Duodenal mucosa (tissue), 2 donors: ENCODE data around the gene MYBPH.

Source experiments
- H3K27ac ChIP-seq: one replicate; pipeline ENCODE4 v1.7.0; 2013; ENCODE audit warnings: low read depth, low read length
- H3K27me3 ChIP-seq, 2 donors: one replicate each; pipeline ENCODE4 v1.7.0; 2013; ENCODE audit warnings: low read length in 2 of 2, control low read depth in 1 of 2; ENCODE audit not compliant: insufficient read depth in 2 of 2, control insufficient read depth in 1 of 2
- H3K36me3 ChIP-seq, 2 donors: one replicate each; pipeline ENCODE4 v1.7.0; 2013; ENCODE audit warnings: low read length in 2 of 2, control low read depth in 1 of 2; ENCODE audit not compliant: insufficient read depth in 2 of 2, control insufficient read depth in 1 of 2
- H3K4me1 ChIP-seq, 2 donors: one replicate each; pipeline ENCODE4 v1.7.0; 2013; ENCODE audit warnings: low read length in 2 of 2, control low read depth in 1 of 2; ENCODE audit not compliant: insufficient read depth in 2 of 2, control insufficient read depth in 1 of 2
- H3K4me3 ChIP-seq, 2 donors: one replicate each; pipeline ENCODE4 v1.7.0; 2013; ENCODE audit warnings: low read length in 2 of 2, low read depth in 1 of 2
- H3K9ac ChIP-seq, 2 donors: one replicate each; pipeline ENCODE4 v1.7.0; 2013; ENCODE audit warnings: low read length in 2 of 2, low read depth in 1 of 2
- H3K9me3 ChIP-seq, 2 donors: one replicate each; pipeline ENCODE4 v1.7.0; 2013; ENCODE audit warnings: low read length in 2 of 2, control low read depth in 1 of 2; ENCODE audit not compliant: control insufficient read depth in 1 of 2

MYBPH gene

GRCh38 chr1:203201516-203202205, 26.0 kb upstream of the MYBPH start:
- Histone ChIP-seq H3K27me3 (no peaks in the 10 kb centered on the region), H3K9me3 (no peaks in the 10 kb centered on the region), H3K4me3 (no peak overlapping the region), H3K27ac (no peak overlapping the region), H3K36me3 (no peaks in the 10 kb centered on the region), H3K9ac (no peak overlapping the region), H3K4me1 (peaks cover 0 to 6% of the 10 kb centered on the region in 2 donors)

GRCh38 chr1:203200916-203201315, 25.3 kb upstream of the MYBPH start:
- no peaks in the 10 kb centered on the region for H3K36me3 ChIP-seq
- H3K9ac ChIP-seq, result no peak overlapping the region
- no peaks in the 10 kb centered on the region for H3K9me3 ChIP-seq
- no peak overlapping the region for H3K4me3 ChIP-seq
- H3K27ac ChIP-seq, result no peak overlapping the region
- H3K4me1 ChIP-seq, result peaks cover 0 to 6% of the 10 kb centered on the region in 2 donors
- H3K27me3 ChIP-seq, result no peaks in the 10 kb centered on the region

- Histone ChIP-seq H3K27me3 (no peaks in the 10 kb centered on the region), H3K36me3 (no peaks in the 10 kb centered on the region), H3K4me3 (no peak overlapping the region), H3K4me1 (peaks cover 3 to 6% of the 10 kb centered on the region in 2 donors), H3K9me3 (no peaks in the 10 kb centered on the region), H3K27ac (no peak overlapping the region), H3K9ac (no peak overlapping the region)
Observed at GRCh38 chr1:203199816-203200571, 24.4 kb upstream of the MYBPH start.

GRCh38 chr1:203199481-203199815, 23.8 kb upstream of the MYBPH start:
- no peaks in the 10 kb centered on the region for H3K27me3 ChIP-seq
- H3K27ac ChIP-seq, result no peak overlapping the region
- no peaks in the 10 kb centered on the region for H3K36me3 ChIP-seq
- no peak overlapping the region for H3K9ac ChIP-seq
- peaks cover 3 to 6% of the 10 kb centered on the region in 2 donors for H3K4me1 ChIP-seq
- no peaks in the 10 kb centered on the region for H3K9me3 ChIP-seq
- H3K4me3 ChIP-seq, result no peak overlapping the region

GRCh38 chr1:203199002-203199401, 23.4 kb upstream of the MYBPH start:
- Histone ChIP-seq H3K27me3 (no peaks in the 10 kb centered on the region), H3K4me1 (peaks cover 3 to 6% of the 10 kb centered on the region in 2 donors), H3K36me3 (no peaks in the 10 kb centered on the region), H3K4me3 (no peak overlapping the region), H3K9ac (no peak overlapping the region), H3K27ac (no peak overlapping the region), H3K9me3 (no peaks in the 10 kb centered on the region)

GRCh38 chr1:203197625-203198024, 22.0 kb upstream of the MYBPH start:
- Histone ChIP-seq H3K4me1 (peaks cover 3 to 6% of the 10 kb centered on the region in 2 donors), H3K4me3 (no peak overlapping the region), H3K36me3 (no peaks in the 10 kb centered on the region), H3K27ac (no peak overlapping the region), H3K27me3 (no peaks in the 10 kb centered on the region), H3K9ac (no peak overlapping the region), H3K9me3 (no peaks in the 10 kb centered on the region)

- no peak overlapping the region for H3K9ac ChIP-seq
- no peaks in the 10 kb centered on the region for H3K9me3 ChIP-seq
- H3K27ac ChIP-seq, result no peak overlapping the region
- no peaks in the 10 kb centered on the region for H3K27me3 ChIP-seq
- H3K36me3 ChIP-seq, result no peaks in the 10 kb centered on the region
- H3K4me1 ChIP-seq, result peaks cover 3 to 6% of the 10 kb centered on the region in 2 donors
- no peak overlapping the region for H3K4me3 ChIP-seq
Observed at GRCh38 chr1:203196371-203196770, 20.7 kb upstream of the MYBPH start.

GRCh38 chr1:203190949-203191348, 15.3 kb upstream of the MYBPH start:
- Histone ChIP-seq H3K4me3 (no peak overlapping the region), H3K27ac (no peak overlapping the region), H3K9me3 (no peaks in the 10 kb centered on the region), H3K36me3 (no peaks in the 10 kb centered on the region), H3K9ac (no peak overlapping the region), H3K4me1 (peaks cover 0 to 5% of the 10 kb centered on the region in 2 donors), H3K27me3 (peaks cover 0 to 3% of the 10 kb centered on the region in 2 donors)

- peaks cover 0 to 3% of the 10 kb centered on the region in 2 donors for H3K27me3 ChIP-seq
- no peak overlapping the region for H3K27ac ChIP-seq
- no peak overlapping the region for H3K4me3 ChIP-seq
- H3K9me3 ChIP-seq, result no peaks in the 10 kb centered on the region
- no peak overlapping the region for H3K9ac ChIP-seq
- peaks cover 0 to 2% of the 10 kb centered on the region in 2 donors for H3K4me1 ChIP-seq
- no peaks in the 10 kb centered on the region for H3K36me3 ChIP-seq
Observed at GRCh38 chr1:203189951-203190352, 14.3 kb upstream of the MYBPH start.

- Histone ChIP-seq H3K27ac (no peak overlapping the region), H3K4me1 (peaks cover 0 to 2% of the 10 kb centered on the region in 2 donors), H3K9ac (no peak overlapping the region), H3K4me3 (no peak overlapping the region), H3K27me3 (peaks cover 0 to 3% of the 10 kb centered on the region in 2 donors), H3K36me3 (no peaks in the 10 kb centered on the region), H3K9me3 (no peaks in the 10 kb centered on the region)
Observed at GRCh38 chr1:203188686-203189232, 13.1 kb upstream of the MYBPH start.
